ENCODE measurements around the gene UGT1A8. TPM values are rescaled to one million over a fixed set of nuclear protein-coding genes. Genes with fewer than 3 reads are reported as not detected.

Gene UGT1A8
- total and polyA plus RNA-seq, 2 experiments from 2014 or later, result 0.45 TPM; not detected in 1

DNA sequence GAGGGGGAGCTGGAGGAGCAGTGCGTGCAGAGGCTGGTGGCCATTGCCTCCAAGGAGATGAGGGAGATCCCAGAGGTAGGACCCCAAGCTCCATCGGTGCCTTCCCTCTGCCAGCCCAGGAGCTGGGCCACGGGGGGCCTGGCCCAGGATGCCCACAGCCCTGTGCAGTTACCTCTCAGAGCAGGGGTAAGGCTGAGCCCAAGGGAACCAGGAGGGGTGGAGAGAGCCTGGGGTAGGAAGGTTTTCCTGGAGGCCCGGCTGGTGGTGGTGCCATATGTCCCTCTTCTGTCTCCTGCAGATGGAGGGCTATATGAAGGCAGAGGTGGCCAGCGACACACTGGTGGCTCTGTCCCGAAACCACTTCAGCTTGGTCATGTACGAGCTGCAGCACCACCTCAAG lies 172.1 kb downstream of the UGT1A8 start (continued):
- TF ChIP-seq, protein P1, sequence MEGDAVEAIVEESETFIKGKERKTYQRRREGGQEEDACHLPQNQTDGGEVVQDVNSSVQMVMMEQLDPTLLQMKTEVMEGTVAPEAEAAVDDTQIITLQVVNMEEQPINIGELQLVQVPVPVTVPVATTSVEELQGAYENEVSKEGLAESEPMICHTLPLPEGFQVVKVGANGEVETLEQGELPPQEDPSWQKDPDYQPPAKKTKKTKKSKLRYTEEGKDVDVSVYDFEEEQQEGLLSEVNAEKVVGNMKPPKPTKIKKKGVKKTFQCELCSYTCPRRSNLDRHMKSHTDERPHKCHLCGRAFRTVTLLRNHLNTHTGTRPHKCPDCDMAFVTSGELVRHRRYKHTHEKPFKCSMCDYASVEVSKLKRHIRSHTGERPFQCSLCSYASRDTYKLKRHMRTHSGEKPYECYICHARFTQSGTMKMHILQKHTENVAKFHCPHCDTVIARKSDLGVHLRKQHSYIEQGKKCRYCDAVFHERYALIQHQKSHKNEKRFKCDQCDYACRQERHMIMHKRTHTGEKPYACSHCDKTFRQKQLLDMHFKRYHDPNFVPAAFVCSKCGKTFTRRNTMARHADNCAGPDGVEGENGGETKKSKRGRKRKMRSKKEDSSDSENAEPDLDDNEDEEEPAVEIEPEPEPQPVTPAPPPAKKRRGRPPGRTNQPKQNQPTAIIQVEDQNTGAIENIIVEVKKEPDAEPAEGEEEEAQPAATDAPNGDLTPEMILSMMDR (conservative IDR thresholded peaks at IDR 0.05; ENCODE audit: low read depth in 2 of 2), result no peak
- TF ChIP-seq ZNF114 (CRISPR knock-in tag; IDR thresholded peaks at IDR 0.05) (no peak), NANOG (IDR thresholded peaks at IDR 0.05; ENCODE audit: borderline replicate concordance) (no peak)
- TF ChIP-seq, protein P2, sequence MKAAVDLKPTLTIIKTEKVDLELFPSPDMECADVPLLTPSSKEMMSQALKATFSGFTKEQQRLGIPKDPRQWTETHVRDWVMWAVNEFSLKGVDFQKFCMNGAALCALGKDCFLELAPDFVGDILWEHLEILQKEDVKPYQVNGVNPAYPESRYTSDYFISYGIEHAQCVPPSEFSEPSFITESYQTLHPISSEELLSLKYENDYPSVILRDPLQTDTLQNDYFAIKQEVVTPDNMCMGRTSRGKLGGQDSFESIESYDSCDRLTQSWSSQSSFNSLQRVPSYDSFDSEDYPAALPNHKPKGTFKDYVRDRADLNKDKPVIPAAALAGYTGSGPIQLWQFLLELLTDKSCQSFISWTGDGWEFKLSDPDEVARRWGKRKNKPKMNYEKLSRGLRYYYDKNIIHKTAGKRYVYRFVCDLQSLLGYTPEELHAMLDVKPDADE (IDR thresholded peaks at IDR 0.05), result no peak

- Histone ChIP-seq H3K4me1 (ENCODE audit: insufficient read depth) (no peaks in the 10 kb centered on the region), H2AFZ (no peak overlapping the region), H4K20me1 (replicated peaks; ENCODE audit: insufficient read depth) (no peaks in the 10 kb centered on the region), H3F3A (replicated peaks; ENCODE audit: low read depth) (no peaks in the 10 kb centered on the region), H3K4me2 (no peak overlapping the region), H3K79me2 (replicated peaks; ENCODE audit: insufficient read depth) (no peaks in the 10 kb centered on the region), H3K27me3 (ENCODE audit: insufficient read depth) (no peaks in the 10 kb centered on the region), H3K9me2 (ENCODE audit: insufficient read depth) (no peaks in the 10 kb centered on the region), H3K36me3 (ENCODE audit: insufficient read depth) (no peaks in the 10 kb centered on the region), H3K4me3 (no peak overlapping the region), H3K27ac (ENCODE audit: low read depth) (no peak overlapping the region)
- Mint-ChIP-seq H3K4me3 (no peak overlapping the region), H3K4me1 (no peaks in the 10 kb centered on the region; the same call in 2 of the 3 replicates), H3K9me3 (peaks cover 12% of the 10 kb centered on the region), H3K27me3 (ENCODE audit: insufficient read depth, low read depth, poor library complexity) (peaks cover 11% of the 10 kb centered on the region), H3K27ac (no peak overlapping the region), H3K36me3 (ENCODE audit: low read depth) (no peaks in the 10 kb centered on the region; the same call in 2 of the 3 replicates)
- ATAC-seq, result no peak
- no peak for DNase-seq (ENCODE audit: low spot score)
- TF ChIP-seq JUNB (IDR thresholded peaks at IDR 0.05; ENCODE audit: unreplicated experiment) (no peak), NANOG (IDR thresholded peaks at IDR 0.05; ENCODE audit: borderline replicate concordance) (no peak), ZNF114 (CRISPR knock-in tag; IDR thresholded peaks at IDR 0.05) (no peak), CREB1 (CRISPR knock-in tag; IDR thresholded peaks at IDR 0.05; ENCODE audit: low read depth) (no peak), ZNF331 (CRISPR knock-in tag; IDR thresholded peaks at IDR 0.05; ENCODE audit: low read depth) (no peak), POLR2AphosphoS5 (IDR thresholded peaks at IDR 0.05; ENCODE audit: low read depth) (no peak)
- TF ChIP-seq, protein P3, sequence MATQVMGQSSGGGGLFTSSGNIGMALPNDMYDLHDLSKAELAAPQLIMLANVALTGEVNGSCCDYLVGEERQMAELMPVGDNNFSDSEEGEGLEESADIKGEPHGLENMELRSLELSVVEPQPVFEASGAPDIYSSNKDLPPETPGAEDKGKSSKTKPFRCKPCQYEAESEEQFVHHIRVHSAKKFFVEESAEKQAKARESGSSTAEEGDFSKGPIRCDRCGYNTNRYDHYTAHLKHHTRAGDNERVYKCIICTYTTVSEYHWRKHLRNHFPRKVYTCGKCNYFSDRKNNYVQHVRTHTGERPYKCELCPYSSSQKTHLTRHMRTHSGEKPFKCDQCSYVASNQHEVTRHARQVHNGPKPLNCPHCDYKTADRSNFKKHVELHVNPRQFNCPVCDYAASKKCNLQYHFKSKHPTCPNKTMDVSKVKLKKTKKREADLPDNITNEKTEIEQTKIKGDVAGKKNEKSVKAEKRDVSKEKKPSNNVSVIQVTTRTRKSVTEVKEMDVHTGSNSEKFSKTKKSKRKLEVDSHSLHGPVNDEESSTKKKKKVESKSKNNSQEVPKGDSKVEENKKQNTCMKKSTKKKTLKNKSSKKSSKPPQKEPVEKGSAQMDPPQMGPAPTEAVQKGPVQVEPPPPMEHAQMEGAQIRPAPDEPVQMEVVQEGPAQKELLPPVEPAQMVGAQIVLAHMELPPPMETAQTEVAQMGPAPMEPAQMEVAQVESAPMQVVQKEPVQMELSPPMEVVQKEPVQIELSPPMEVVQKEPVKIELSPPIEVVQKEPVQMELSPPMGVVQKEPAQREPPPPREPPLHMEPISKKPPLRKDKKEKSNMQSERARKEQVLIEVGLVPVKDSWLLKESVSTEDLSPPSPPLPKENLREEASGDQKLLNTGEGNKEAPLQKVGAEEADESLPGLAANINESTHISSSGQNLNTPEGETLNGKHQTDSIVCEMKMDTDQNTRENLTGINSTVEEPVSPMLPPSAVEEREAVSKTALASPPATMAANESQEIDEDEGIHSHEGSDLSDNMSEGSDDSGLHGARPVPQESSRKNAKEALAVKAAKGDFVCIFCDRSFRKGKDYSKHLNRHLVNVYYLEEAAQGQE (IDR thresholded peaks at IDR 0.05; ENCODE audit: unreplicated experiment), result no peak
- TF ChIP-seq, protein P2 (IDR thresholded peaks at IDR 0.05), result no peak
- TF ChIP-seq, protein P4, sequence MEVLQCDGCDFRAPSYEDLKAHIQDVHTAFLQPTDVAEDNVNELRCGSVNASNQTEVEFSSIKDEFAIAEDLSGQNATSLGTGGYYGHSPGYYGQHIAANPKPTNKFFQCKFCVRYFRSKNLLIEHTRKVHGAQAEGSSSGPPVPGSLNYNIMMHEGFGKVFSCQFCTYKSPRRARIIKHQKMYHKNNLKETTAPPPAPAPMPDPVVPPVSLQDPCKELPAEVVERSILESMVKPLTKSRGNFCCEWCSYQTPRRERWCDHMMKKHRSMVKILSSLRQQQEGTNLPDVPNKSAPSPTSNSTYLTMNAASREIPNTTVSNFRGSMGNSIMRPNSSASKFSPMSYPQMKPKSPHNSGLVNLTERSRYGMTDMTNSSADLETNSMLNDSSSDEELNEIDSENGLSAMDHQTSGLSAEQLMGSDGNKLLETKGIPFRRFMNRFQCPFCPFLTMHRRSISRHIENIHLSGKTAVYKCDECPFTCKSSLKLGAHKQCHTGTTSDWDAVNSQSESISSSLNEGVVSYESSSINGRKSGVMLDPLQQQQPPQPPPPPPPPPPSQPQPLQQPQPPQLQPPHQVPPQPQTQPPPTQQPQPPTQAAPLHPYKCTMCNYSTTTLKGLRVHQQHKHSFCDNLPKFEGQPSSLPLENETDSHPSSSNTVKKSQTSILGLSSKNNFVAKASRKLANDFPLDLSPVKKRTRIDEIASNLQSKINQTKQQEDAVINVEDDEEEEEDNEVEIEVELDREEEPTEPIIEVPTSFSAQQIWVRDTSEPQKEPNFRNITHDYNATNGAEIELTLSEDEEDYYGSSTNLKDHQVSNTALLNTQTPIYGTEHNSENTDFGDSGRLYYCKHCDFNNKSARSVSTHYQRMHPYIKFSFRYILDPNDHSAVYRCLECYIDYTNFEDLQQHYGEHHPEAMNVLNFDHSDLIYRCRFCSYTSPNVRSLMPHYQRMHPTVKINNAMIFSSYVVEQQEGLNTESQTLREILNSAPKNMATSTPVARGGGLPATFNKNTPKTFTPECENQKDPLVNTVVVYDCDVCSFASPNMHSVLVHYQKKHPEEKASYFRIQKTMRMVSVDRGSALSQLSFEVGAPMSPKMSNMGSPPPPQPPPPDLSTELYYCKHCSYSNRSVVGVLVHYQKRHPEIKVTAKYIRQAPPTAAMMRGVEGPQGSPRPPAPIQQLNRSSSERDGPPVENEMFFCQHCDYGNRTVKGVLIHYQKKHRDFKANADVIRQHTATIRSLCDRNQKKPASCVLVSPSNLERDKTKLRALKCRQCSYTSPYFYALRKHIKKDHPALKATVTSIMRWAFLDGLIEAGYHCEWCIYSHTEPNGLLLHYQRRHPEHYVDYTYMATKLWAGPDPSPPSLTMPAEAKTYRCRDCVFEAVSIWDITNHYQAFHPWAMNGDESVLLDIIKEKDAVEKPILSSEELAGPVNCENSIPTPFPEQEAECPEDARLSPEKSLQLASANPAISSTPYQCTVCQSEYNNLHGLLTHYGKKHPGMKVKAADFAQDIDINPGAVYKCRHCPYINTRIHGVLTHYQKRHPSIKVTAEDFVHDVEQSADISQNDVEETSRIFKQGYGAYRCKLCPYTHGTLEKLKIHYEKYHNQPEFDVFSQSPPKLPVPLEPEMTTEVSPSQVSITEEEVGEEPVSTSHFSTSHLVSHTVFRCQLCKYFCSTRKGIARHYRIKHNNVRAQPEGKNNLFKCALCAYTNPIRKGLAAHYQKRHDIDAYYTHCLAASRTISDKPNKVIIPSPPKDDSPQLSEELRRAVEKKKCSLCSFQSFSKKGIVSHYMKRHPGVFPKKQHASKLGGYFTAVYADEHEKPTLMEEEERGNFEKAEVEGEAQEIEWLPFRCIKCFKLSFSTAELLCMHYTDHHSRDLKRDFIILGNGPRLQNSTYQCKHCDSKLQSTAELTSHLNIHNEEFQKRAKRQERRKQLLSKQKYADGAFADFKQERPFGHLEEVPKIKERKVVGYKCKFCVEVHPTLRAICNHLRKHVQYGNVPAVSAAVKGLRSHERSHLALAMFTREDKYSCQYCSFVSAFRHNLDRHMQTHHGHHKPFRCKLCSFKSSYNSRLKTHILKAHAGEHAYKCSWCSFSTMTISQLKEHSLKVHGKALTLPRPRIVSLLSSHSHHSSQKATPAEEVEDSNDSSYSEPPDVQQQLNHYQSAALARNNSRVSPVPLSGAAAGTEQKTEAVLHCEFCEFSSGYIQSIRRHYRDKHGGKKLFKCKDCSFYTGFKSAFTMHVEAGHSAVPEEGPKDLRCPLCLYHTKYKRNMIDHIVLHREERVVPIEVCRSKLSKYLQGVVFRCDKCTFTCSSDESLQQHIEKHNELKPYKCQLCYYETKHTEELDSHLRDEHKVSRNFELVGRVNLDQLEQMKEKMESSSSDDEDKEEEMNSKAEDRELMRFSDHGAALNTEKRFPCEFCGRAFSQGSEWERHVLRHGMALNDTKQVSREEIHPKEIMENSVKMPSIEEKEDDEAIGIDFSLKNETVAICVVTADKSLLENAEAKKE (CRISPR knock-in tag; IDR thresholded peaks at IDR 0.05), result no peak
Measured at GRCh38 chr2:233791151-233791882, 173.9 kb downstream of the UGT1A8 start.
